HG03460 (cell line): ENCODE results near the gene GTF3C2.
A peak's percentile ranks its signal among the peaks of the same experiment; 100 is the strongest.

Source experiments
- ATAC-seq: cut with Tn5 transposase; IDR thresholded peaks from one replicate; pipeline ENCODE4 v1.9.1; 2021; ENCODE audit not compliant: unreplicated experiment

Gene GTF3C2

GRCh38 chr2:27356382-27357181, at the start of gene GTF3C2:
TSS of gene GTF3C2 (minus strand) at chr2:27356764. CDS start at chr2:27343554, 13,210 bp downstream.
- peak; percentile 81 for ATAC-seq

GRCh38 chr2:27400348-27401135, 44.0 kb upstream of the GTF3C2 start:
- ATAC-seq = no peak

GRCh38 chr2:27398962-27399361, 42.4 kb upstream of the GTF3C2 start:
- no peak for ATAC-seq

GRCh38 chr2:27393225-27393624, 36.7 kb upstream of the GTF3C2 start:
- ATAC-seq = no peak

GRCh38 chr2:27390822-27391679, 34.5 kb upstream of the GTF3C2 start:
- no peak for ATAC-seq

- no peak for ATAC-seq
These were observed 25.1 kb upstream of the GTF3C2 start for GRCh38 chr2:27381577-27382181.

GRCh38 chr2:27380626-27381545, 24.3 kb upstream of the GTF3C2 start, which contains the start of gene ZNF513:
TSS of gene ZNF513 (minus strand) at chr2:27380734. CDS start at chr2:27380526, 208 bp downstream.
- peak; percentile 81 for ATAC-seq

GRCh38 chr2:27379836-27380625, 23.5 kb upstream of the GTF3C2 start:
- ATAC-seq = peak; percentile 27

- no peak for ATAC-seq
These were observed 22.8 kb upstream of the GTF3C2 start for GRCh38 chr2:27379383-27379835.

GRCh38 chr2:27378809-27379290, 22.3 kb upstream of the GTF3C2 start:
- ATAC-seq = no peak

GRCh38 chr2:27378096-27378808, 21.7 kb upstream of the GTF3C2 start:
- ATAC-seq = no peak

- ATAC-seq = no peak
These were observed 21.1 kb upstream of the GTF3C2 start for GRCh38 chr2:27377618-27378095.

GRCh38 chr2:27376866-27377617, 20.5 kb upstream of the GTF3C2 start:
- no peak for ATAC-seq

GRCh38 chr2:27376151-27376865, 19.7 kb upstream of the GTF3C2 start:
- no peak for ATAC-seq

GRCh38 chr2:27375513-27376099, 19.0 kb upstream of the GTF3C2 start:
- no peak for ATAC-seq

- ATAC-seq = no peak
These were observed 17.0 kb upstream of the GTF3C2 start for GRCh38 chr2:27373567-27373966.
